H1 (cell line): ENCODE results near the gene SLC12A2. TPM values are rescaled to one million over a fixed set of nuclear protein-coding genes. Genes with fewer than 3 reads are reported as not detected.

Experiments
- CTCF ChIA-PET: fragments of 300-600 bp; sonication (Branson Sonifier 250); formaldehyde crosslinking; loops from one replicate; lab custom pipeline; 2021; ENCODE audit not compliant: partially characterized antibody; lab: Charles Lee
- POLR2A ChIA-PET: fragments of 300-600 bp; sonication (Branson Sonifier 250); formaldehyde crosslinking; loops from one replicate; lab custom pipeline; 2021; ENCODE audit warnings: inconsistent platforms; ENCODE audit not compliant: partially characterized antibody; lab: Charles Lee
- DNase-seq, 2 experiments: peaks; one replicate each; pipeline versions ENCODE4 v3.0.0 to v3.0.0-alpha.2; 2010 to 2022; ENCODE audit warnings: low spot score in 2 of 2, low read depth in 1 of 2, mixed read lengths in 1 of 2
- FAIRE-seq: peaks from 2 replicates; lab custom pipeline; 2011; peaks lifted over from hg19 to GRCh38; lab: Jason Lieb, UNC
- H2AFZ ChIP-seq: 2 replicates; pipeline ENCODE4 v1.8.1; 2012; ENCODE audit warnings: low read length, inconsistent platforms
- H2AK5ac ChIP-seq: 2 replicates; pipeline ENCODE4 v1.6.1; 2013; ENCODE audit warnings: low read depth, low read length
- H2BK120ac ChIP-seq: replicated peaks from 2 replicates; pipeline ENCODE3; 2013; ENCODE audit warnings: low read depth, low read length, inconsistent platforms
- H2BK12ac ChIP-seq: 2 replicates; pipeline ENCODE4 v1.6.1; 2013; ENCODE audit warnings: low read depth, low read length
- H2BK15ac ChIP-seq: 2 replicates; pipeline ENCODE4 v1.6.1; 2013; ENCODE audit warnings: low read length
- H2BK20ac ChIP-seq: 2 replicates; pipeline ENCODE4 v1.6.1; 2013; ENCODE audit warnings: low read length
- H2BK5ac ChIP-seq: 2 replicates; pipeline ENCODE4 v1.6.1; 2013; ENCODE audit warnings: low read depth, low read length
- H3K14ac ChIP-seq: 2 replicates; pipeline ENCODE4 v1.6.1; 2013; ENCODE audit warnings: inconsistent platforms; ENCODE audit not compliant: insufficient read length
- H3K18ac ChIP-seq: 2 replicates; pipeline ENCODE4 v1.6.1; 2013; ENCODE audit warnings: low read length; ENCODE audit errors: extremely low read depth
- H3K23ac ChIP-seq: 2 replicates; pipeline ENCODE4 v1.6.1; 2013; ENCODE audit warnings: inconsistent platforms; ENCODE audit not compliant: insufficient read length
- H3K23me2 ChIP-seq: 2 replicates; pipeline ENCODE4 v1.6.1; 2013; ENCODE audit warnings: low read depth, low read length
- H3K27ac ChIP-seq: 2 replicates; pipeline ENCODE4 v1.6.1; 2011; ENCODE audit warnings: low read depth, low read length, inconsistent platforms
- H3K27me3 ChIP-seq, 4 experiments: replicated peaks in 1 of 4; 1 replicate in 1 of 4; 2 replicates in 3 of 4; pipeline versions ENCODE4 v1.6.1 to v1.8.1; 2011 to 2013; ENCODE audit warnings: low read length in 3 of 4, mild to moderate bottlenecking in 3 of 4, inconsistent platforms in 2 of 4, mixed read lengths in 2 of 4, moderate library complexity in 1 of 4; ENCODE audit not compliant: control insufficient read depth in 3 of 4, insufficient read depth in 3 of 4; ENCODE audit errors: extremely low read depth in 1 of 4
- H3K36me3 ChIP-seq, 4 experiments: 2 replicates each; pipeline versions ENCODE4 v1.6.1 to v1.8.1; 2011 to 2013; ENCODE audit warnings: mild to moderate bottlenecking in 4 of 4, low read length in 3 of 4, moderate library complexity in 2 of 4, control low read depth in 1 of 4, inconsistent platforms in 1 of 4; ENCODE audit not compliant: insufficient read depth in 4 of 4, control insufficient read depth in 2 of 4
- H3K4ac ChIP-seq: replicated peaks from 2 replicates; pipeline ENCODE3; 2013; ENCODE audit warnings: low read length, low read depth, mixed read lengths, inconsistent platforms; ENCODE audit not compliant: insufficient read length
- H3K4me1 ChIP-seq, 4 experiments: replicated peaks in 1 of 4; 1 replicate in 1 of 4; 2 replicates in 3 of 4; pipeline versions ENCODE4 v1.6.1 to v1.8.1; 2011 to 2013; ENCODE audit warnings: low read length in 3 of 4, inconsistent platforms in 2 of 4, mixed read lengths in 1 of 4; ENCODE audit not compliant: insufficient read depth in 4 of 4, control insufficient read depth in 3 of 4
- H3K4me2 ChIP-seq, 2 experiments: 2 replicates each; pipeline versions ENCODE4 v1.6.1 to v1.8.1; 2011 to 2013; ENCODE audit warnings: low read depth in 2 of 2, low read length in 2 of 2, control low read depth in 1 of 2, inconsistent platforms in 1 of 2, mild to moderate bottlenecking in 1 of 2; ENCODE audit not compliant: insufficient read depth in 1 of 2
- H3K4me3 ChIP-seq, 4 experiments: fragments of 200-600, 300-600 bp in 1 of 4; sonication (generic), shearing (Covaris generic), sonication (Bioruptor Twin) in 1 of 4; 2 replicates each; pipeline versions ENCODE4 v1.5.1 to v1.8.1; 2011 to 2016; ENCODE audit warnings: low read length in 4 of 4, low read depth in 3 of 4, control low read depth in 2 of 4, inconsistent platforms in 2 of 4, mild to moderate bottlenecking in 2 of 4, mixed read lengths in 1 of 4, moderate library complexity in 1 of 4; ENCODE audit not compliant: insufficient read depth in 2 of 4; ENCODE audit errors: extremely low read depth in 1 of 4
- H3K56ac ChIP-seq: replicated peaks from 2 replicates; pipeline ENCODE3; 2013; ENCODE audit warnings: low read depth, mild to moderate bottlenecking, mixed read lengths, low read length, inconsistent platforms; ENCODE audit not compliant: insufficient read length
- H3K79me1 ChIP-seq: 2 replicates; pipeline ENCODE4 v1.6.1; 2013; ENCODE audit warnings: low read depth, low read length, control low read depth
- H3K79me2 ChIP-seq, 2 experiments: 2 replicates each; pipeline versions ENCODE4 v1.6.1 to v1.8.1; 2012 to 2013; ENCODE audit warnings: low read length in 2 of 2, mild to moderate bottlenecking in 2 of 2, inconsistent platforms in 1 of 2; ENCODE audit not compliant: insufficient read depth in 2 of 2, control insufficient read depth in 1 of 2
- H3K9ac ChIP-seq, 4 experiments: replicated peaks in 1 of 4; 1 replicate in 1 of 4; 2 replicates in 3 of 4; pipeline versions ENCODE4 v1.6.1 to v1.8.1; 2011 to 2013; ENCODE audit warnings: low read depth in 3 of 4, low read length in 3 of 4, control low read depth in 2 of 4, mild to moderate bottlenecking in 2 of 4, moderate library complexity in 2 of 4, inconsistent platforms in 1 of 4; ENCODE audit errors: extremely low read depth in 1 of 4
- H3K9me3 ChIP-seq, 2 experiments: 2 replicates each; pipeline versions ENCODE4 v1.6.1 to v1.8.1; 2012 to 2013; ENCODE audit warnings: mild to moderate bottlenecking in 2 of 2, moderate library complexity in 2 of 2, control low read depth in 1 of 2, inconsistent platforms in 1 of 2, low read depth in 1 of 2, low read length in 1 of 2, mixed read lengths in 1 of 2; ENCODE audit not compliant: insufficient read depth in 2 of 2
- H4K20me1 ChIP-seq, 2 experiments: replicated peaks in 1 of 2; 2 replicates each; pipeline versions ENCODE3 to v1.8.1; 2011 to 2013; ENCODE audit warnings: inconsistent platforms in 2 of 2, low read length in 2 of 2, mild to moderate bottlenecking in 1 of 2; ENCODE audit not compliant: insufficient read depth in 2 of 2, control insufficient read depth in 1 of 2
- H4K5ac ChIP-seq: 2 replicates; pipeline ENCODE4 v1.6.1; 2013; ENCODE audit warnings: low read length, low read depth, mixed read lengths, inconsistent platforms; ENCODE audit not compliant: insufficient read length
- H4K8ac ChIP-seq: 2 replicates; pipeline ENCODE4 v1.8.0; 2013; ENCODE audit warnings: mild to moderate bottlenecking, moderate library complexity, low read length, inconsistent platforms; ENCODE audit not compliant: insufficient read depth; ENCODE audit errors: extremely low read depth
- H4K91ac ChIP-seq: replicated peaks from 2 replicates; pipeline ENCODE3; 2013; ENCODE audit warnings: low read length, mixed read lengths, inconsistent platforms; ENCODE audit not compliant: insufficient read length
- HDAC6 ChIP-seq: IDR thresholded peaks from one replicate; pipeline ENCODE4 v1.7.1; 2012; ENCODE audit warnings: low read depth, mild to moderate bottlenecking, inconsistent platforms, low read length, moderate library complexity
- PHF8 ChIP-seq: fragments of 200-600 bp; sonication (generic); conservative IDR thresholded peaks from 2 replicates; pipeline ENCODE4 v1.7.1; 2012; ENCODE audit warnings: low read depth, mild to moderate bottlenecking, inconsistent platforms, low read length, moderate library complexity
- POU5F1 ChIP-seq: IDR thresholded peaks from 2 replicates; pipeline ENCODE4 v1.6.1; 2011; ENCODE audit warnings: low read depth, mild to moderate bottlenecking, low read length, moderate library complexity
- SAP30 ChIP-seq: fragments of 300-600 bp; sonication (generic); IDR thresholded peaks from 2 replicates; pipeline ENCODE4 v1.7.1; 2012; ENCODE audit warnings: low read length, moderate library complexity, mild to moderate bottlenecking, inconsistent platforms; ENCODE audit not compliant: insufficient read depth, insufficient replicate concordance
- SIN3A ChIP-seq, 2 experiments: IDR thresholded peaks in 1 of 2; conservative IDR thresholded peaks in 1 of 2; 2 replicates each; pipeline ENCODE4 v1.6.1; 2011 to 2012; ENCODE audit warnings: low read length in 2 of 2, improper control_type of control experiment in 1 of 2, low read depth in 1 of 2, mild to moderate bottlenecking in 1 of 2
- SP1 ChIP-seq: IDR thresholded peaks from 2 replicates; pipeline ENCODE4 v1.6.1; 2011; ENCODE audit warnings: low read depth, low read length
- TEAD4 ChIP-seq: IDR thresholded peaks from 2 replicates; pipeline ENCODE4 v1.6.1; 2012; ENCODE audit warnings: low read depth, low read length, inconsistent platforms, mixed read lengths
- YY1 ChIP-seq: IDR thresholded peaks from 2 replicates; pipeline ENCODE4 v1.6.1; 2011; ENCODE audit warnings: low read depth, mild to moderate bottlenecking, low read length
- WGBS, 2 experiments: shearing (Covaris generic) in 1 of 2; methylation state at CpG; one replicate each; pipeline versions ENCODE4 v1.1.6 to v1.1.7; 2013 to 2015; ENCODE audit warnings: low lambda C conversion rate in 2 of 2, mixed read lengths in 2 of 2, inconsistent platforms in 1 of 2, low coverage in 1 of 2, missing lambda C conversion rate in 1 of 2; ENCODE audit not compliant: insufficient replicate concordance in 2 of 2, insufficient coverage in 1 of 2, insufficient read length in 1 of 2; ENCODE audit errors: extremely low coverage in 1 of 2, missing lambda C conversion rate in 1 of 2; 5-methylcytosine and 5-hydroxymethylcytosine counted together
- polyA plus RNA-seq, 7 experiments: library from polyadenylated mRNA; depleted of rRNA in 3 of 7; stranded (reverse) in 5 of 7; unstranded in 2 of 7; fragments of >200 nt in 5 of 7; fragments of 200-250 nt in 2 of 7; gene quantifications; 1 replicate in 5 of 7; 2 replicates in 1 of 7; 4 replicates in 1 of 7; pipeline versions ENCODE4 v1.2.1 to v1.2.3, GENCODE V29; 2011 to 2013; ENCODE audit warnings: missing spikeins in 2 of 7, mixed read lengths in 2 of 7
- total RNA-seq: library from RNA; stranded (reverse); fragmentation: NEBNext Ultra II Directional; extraction: Animal tissue kit (Norgen Biotek cat#: 25700); gene quantifications from 2 replicates; pipeline ENCODE4 v1.2.1, GENCODE V29; 2021
- TF ChIP-seq, protein P1 (sequence below): IDR thresholded peaks from 2 replicates; pipeline ENCODE4 v1.6.1; 2012; ENCODE audit warnings: inconsistent platforms
- TF ChIP-seq, protein P2 (sequence below), 3 experiments: IDR thresholded peaks; 1 replicate in 2 of 3; 2 replicates in 1 of 3; pipeline versions ENCODE4 v1.5.1 to v1.6.1; 2011; ENCODE audit warnings: low read length in 3 of 3, mild to moderate bottlenecking in 3 of 3, inconsistent platforms in 2 of 3, low read depth in 1 of 3, moderate library complexity in 1 of 3; ENCODE audit not compliant: insufficient read depth in 1 of 3; ENCODE audit errors: control extremely low read depth in 1 of 3

SLC12A2 gene
- total and polyA plus RNA-seq, 2 of the 8 experiments (the other 6 are each of a cell fraction or from before 2014, with no cell fraction given), result 2.6 to 16.2 TPM

DNA sequence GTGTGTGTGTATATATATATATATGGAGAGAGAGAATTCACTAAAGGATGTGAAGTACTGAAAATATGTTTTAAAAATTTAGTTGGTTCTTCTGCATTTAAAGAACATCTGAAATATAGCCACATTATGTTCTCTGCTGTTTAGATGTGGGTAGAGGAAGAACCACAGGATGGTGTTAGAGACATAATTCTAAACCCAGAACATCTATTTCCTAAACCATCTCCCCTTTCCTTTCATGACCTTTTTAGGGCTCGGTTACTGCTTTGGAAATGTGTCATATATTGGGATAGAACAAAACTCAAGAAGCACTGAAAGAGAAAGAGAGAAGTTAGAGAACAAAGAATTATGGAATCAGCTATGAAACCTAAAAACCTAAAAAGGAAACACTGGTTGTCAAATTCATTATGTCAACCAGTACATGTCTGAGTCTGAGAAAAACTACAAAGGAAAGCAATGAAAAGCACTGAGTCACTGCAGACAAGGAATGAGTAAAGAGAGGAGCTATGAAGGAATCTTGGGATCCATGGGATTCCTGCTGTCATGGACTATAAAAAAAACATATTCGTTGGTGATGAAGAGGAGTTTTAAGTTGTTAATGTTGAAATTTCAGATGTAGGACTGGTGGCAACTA, 28.4 kb downstream of the SLC12A2 start:
- Histone ChIP-seq H3K9ac (no peak overlapping the region), H3K4ac (no peak overlapping the region), H4K91ac (no peak overlapping the region), H3K4me2 (no peak overlapping the region), H3K4me3 (no peak overlapping the region), H3K27me3 (no peaks in the 10 kb centered on the region), H4K5ac (no peak overlapping the region), H2BK20ac (no peak overlapping the region), H3K9me3 (no peaks in the 10 kb centered on the region), H2BK12ac (no peak overlapping the region), H2BK120ac (no peak overlapping the region), H3K79me1 (no peaks in the 10 kb centered on the region), H3K4me1 (no peaks in the 10 kb centered on the region), H3K18ac (no peak overlapping the region), H3K14ac (no peak overlapping the region), H2BK5ac (no peak overlapping the region), H2AK5ac (no peak overlapping the region), H3K56ac (no peak overlapping the region), H3K27ac (no peak overlapping the region), H2AFZ (no peak overlapping the region), H2BK15ac (no peak overlapping the region), H4K20me1 (no peaks in the 10 kb centered on the region), H4K8ac (no peak overlapping the region), H3K23ac (no peak overlapping the region), H3K36me3 (peaks cover 0 to 9% (median 4%) of the 10 kb centered on the region in 4 experiments; a peak in 6 of 8 replicates), H3K79me2 (no peaks in the 10 kb centered on the region), H3K23me2 (no peaks in the 10 kb centered on the region)
- 100% methylated on average over 2 of the region's 2 CpGs; no CpG with 5 or more reads in 1 of the 2 experiments for WGBS, 2 experiments
- CTCF ChIA-PET, result interaction anchor here (0.8 to 1.9 kb wide), 2 partner anchors 19 to 200 kb away, joined by 3 to 6 read pairs; no protein-coding TSS in a partner anchor
- DNase-seq (no peak), FAIRE-seq (no peak)
- POLR2A ChIA-PET, result no interaction called here
- TF ChIP-seq SIN3A (conservative IDR thresholded peaks at IDR 0.05 in 1 of 2, IDR thresholded peaks at IDR 0.05 in 1 of 2; ENCODE audit: low read depth in 1 of 2, low read length in 2 of 2), result no peak
- TF ChIP-seq, protein P1, sequence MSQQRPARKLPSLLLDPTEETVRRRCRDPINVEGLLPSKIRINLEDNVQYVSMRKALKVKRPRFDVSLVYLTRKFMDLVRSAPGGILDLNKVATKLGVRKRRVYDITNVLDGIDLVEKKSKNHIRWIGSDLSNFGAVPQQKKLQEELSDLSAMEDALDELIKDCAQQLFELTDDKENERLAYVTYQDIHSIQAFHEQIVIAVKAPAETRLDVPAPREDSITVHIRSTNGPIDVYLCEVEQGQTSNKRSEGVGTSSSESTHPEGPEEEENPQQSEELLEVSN, result no peak
- no peak for TF ChIP-seq POU5F1
- TF ChIP-seq TEAD4, result no peak
- TF ChIP-seq SAP30, result no peak
- TF ChIP-seq YY1, result no peak
- no peak for TF ChIP-seq PHF8
- TF ChIP-seq, protein P2, sequence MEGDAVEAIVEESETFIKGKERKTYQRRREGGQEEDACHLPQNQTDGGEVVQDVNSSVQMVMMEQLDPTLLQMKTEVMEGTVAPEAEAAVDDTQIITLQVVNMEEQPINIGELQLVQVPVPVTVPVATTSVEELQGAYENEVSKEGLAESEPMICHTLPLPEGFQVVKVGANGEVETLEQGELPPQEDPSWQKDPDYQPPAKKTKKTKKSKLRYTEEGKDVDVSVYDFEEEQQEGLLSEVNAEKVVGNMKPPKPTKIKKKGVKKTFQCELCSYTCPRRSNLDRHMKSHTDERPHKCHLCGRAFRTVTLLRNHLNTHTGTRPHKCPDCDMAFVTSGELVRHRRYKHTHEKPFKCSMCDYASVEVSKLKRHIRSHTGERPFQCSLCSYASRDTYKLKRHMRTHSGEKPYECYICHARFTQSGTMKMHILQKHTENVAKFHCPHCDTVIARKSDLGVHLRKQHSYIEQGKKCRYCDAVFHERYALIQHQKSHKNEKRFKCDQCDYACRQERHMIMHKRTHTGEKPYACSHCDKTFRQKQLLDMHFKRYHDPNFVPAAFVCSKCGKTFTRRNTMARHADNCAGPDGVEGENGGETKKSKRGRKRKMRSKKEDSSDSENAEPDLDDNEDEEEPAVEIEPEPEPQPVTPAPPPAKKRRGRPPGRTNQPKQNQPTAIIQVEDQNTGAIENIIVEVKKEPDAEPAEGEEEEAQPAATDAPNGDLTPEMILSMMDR (IDR thresholded peaks at IDR 0.05; ENCODE audit: control extremely low read depth in 1 of 3, insufficient read depth in 1 of 3, low read depth in 1 of 3, low read length in 3 of 3), result no peak
- TF ChIP-seq HDAC6, result no peak
- no peak for TF ChIP-seq SP1
